B cell (primary cell): Measurements from ENCODE around the gene CECR2.

Source experiments
- EZH2 ChIP-seq: IDR thresholded peaks from 2 replicates; pipeline ENCODE4 v1.6.1; 2012; ENCODE audit warnings: borderline replicate concordance, low read depth, mild to moderate bottlenecking, moderate library complexity, low read length; ENCODE audit not compliant: insufficient read depth, poor library complexity, severe bottlenecking
- TF ChIP-seq, protein P1 (sequence below): fragments of 200-600 bp; IDR thresholded peaks from one replicate; pipeline ENCODE4 v1.8.0; 2022; ENCODE audit warnings: antibody characterized with exemption, mild to moderate bottlenecking

GRCh38 chr22:17492247-17492646 lies 123.0 kb downstream of the CECR2 start:
- TF ChIP-seq, protein P1, sequence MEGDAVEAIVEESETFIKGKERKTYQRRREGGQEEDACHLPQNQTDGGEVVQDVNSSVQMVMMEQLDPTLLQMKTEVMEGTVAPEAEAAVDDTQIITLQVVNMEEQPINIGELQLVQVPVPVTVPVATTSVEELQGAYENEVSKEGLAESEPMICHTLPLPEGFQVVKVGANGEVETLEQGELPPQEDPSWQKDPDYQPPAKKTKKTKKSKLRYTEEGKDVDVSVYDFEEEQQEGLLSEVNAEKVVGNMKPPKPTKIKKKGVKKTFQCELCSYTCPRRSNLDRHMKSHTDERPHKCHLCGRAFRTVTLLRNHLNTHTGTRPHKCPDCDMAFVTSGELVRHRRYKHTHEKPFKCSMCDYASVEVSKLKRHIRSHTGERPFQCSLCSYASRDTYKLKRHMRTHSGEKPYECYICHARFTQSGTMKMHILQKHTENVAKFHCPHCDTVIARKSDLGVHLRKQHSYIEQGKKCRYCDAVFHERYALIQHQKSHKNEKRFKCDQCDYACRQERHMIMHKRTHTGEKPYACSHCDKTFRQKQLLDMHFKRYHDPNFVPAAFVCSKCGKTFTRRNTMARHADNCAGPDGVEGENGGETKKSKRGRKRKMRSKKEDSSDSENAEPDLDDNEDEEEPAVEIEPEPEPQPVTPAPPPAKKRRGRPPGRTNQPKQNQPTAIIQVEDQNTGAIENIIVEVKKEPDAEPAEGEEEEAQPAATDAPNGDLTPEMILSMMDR, result no peak
- TF ChIP-seq EZH2, result no peak
